OCI-LY7 (cell line): Measurements from ENCODE around the gene ME1. TPM values are rescaled to one million over a fixed set of nuclear protein-coding genes. Genes with fewer than 3 reads are reported as not detected.
A peak's percentile ranks its signal among the peaks of the same experiment; 100 is the strongest.
"Not testable (repeated sequence)": the region's sequence is repeated elsewhere in the genome, so short reads cannot be mapped to it uniquely, and the experiment has no call there.

Source experiments
- BruUV-seq: library from RNA; stranded (reverse); fragments of 400-500 nt; replicated peaks from 2 replicates; lab custom pipeline; 2021; lab: Mats Ljungman, UMichigan
- CTCF ChIA-PET: fragments of 300-600 bp; sonication (Branson Sonifier 250); formaldehyde crosslinking; loops from one replicate; lab custom pipeline; 2022; ENCODE audit warnings: antibody characterized with exemption; ENCODE audit not compliant: unreplicated experiment; lab: Charles Lee
- POLR2A ChIA-PET: fragments of 300-600 bp; sonication (Branson Sonifier 250); formaldehyde crosslinking; loops from one replicate; lab custom pipeline; 2022; ENCODE audit warnings: antibody characterized with exemption; lab: Charles Lee
- DNase-seq: peaks from one replicate; pipeline ENCODE4 v3.0.0-alpha.2; 2015; ENCODE audit warnings: low spot score
- H2AFZ ChIP-seq: fragments of 200-600 bp; sonication (generic), shearing (Covaris generic); 2 replicates; pipeline ENCODE4 v1.6.1; 2014; ENCODE audit warnings: mild to moderate bottlenecking, antibody characterized with exemption, low read length, moderate library complexity
- H3K27ac ChIP-seq: fragments of 200-600 bp; sonication (generic); 2 replicates; pipeline ENCODE4 v1.5.1; 2014; ENCODE audit warnings: mixed run types, low read depth, mild to moderate bottlenecking, moderate library complexity, low read length, inconsistent platforms; ENCODE audit not compliant: poor library complexity, severe bottlenecking
- H3K36me3 ChIP-seq: fragments of 200-600 bp; sonication (generic); 2 replicates; pipeline ENCODE4 v1.6.1; 2014; ENCODE audit warnings: mild to moderate bottlenecking, antibody characterized with exemption, low read length, moderate library complexity, mixed read lengths; ENCODE audit not compliant: insufficient read depth
- H3K4me1 ChIP-seq: fragments of 200-600 bp; sonication (generic); 2 replicates; pipeline ENCODE4 v1.5.1; 2014; ENCODE audit warnings: mild to moderate bottlenecking, low read length; ENCODE audit not compliant: insufficient read depth, poor library complexity, severe bottlenecking
- H3K4me2 ChIP-seq: fragments of 200-600 bp; sonication (generic); 2 replicates; pipeline ENCODE4 v1.6.1; 2014; ENCODE audit warnings: mild to moderate bottlenecking, low read length
- H3K4me3 ChIP-seq: fragments of 200-600 bp; sonication (generic); 2 replicates; pipeline ENCODE4 v1.5.1; 2014; ENCODE audit warnings: mild to moderate bottlenecking, low read depth, low read length; ENCODE audit not compliant: poor library complexity, severe bottlenecking
- H3K79me2 ChIP-seq: fragments of 200-600 bp; sonication (generic); 2 replicates; pipeline ENCODE4 v1.6.1; 2016; ENCODE audit warnings: low read depth, mild to moderate bottlenecking, low read length, moderate library complexity, mixed read lengths; ENCODE audit not compliant: insufficient read depth
- H3K9me2 ChIP-seq: fragments of 200-600 bp; sonication (generic); 2 replicates; pipeline ENCODE4 v1.6.1; 2016; ENCODE audit warnings: mild to moderate bottlenecking, low read length, mixed read lengths; ENCODE audit not compliant: insufficient read depth
- H3K9me3 ChIP-seq: fragments of 200-600 bp; sonication (generic); 2 replicates; pipeline ENCODE4 v1.6.1; 2014; ENCODE audit warnings: mild to moderate bottlenecking, mixed run types, low read length, mixed read lengths
- H4K20me1 ChIP-seq: fragments of 200-600 bp; sonication (generic); 2 replicates; pipeline ENCODE4 v1.6.1; 2014; ENCODE audit warnings: mild to moderate bottlenecking, antibody characterized with exemption, low read length, moderate library complexity, mixed read lengths; ENCODE audit not compliant: insufficient read depth
- CTCF ChIP-seq: fragments of 200-600 bp; sonication (generic); conservative IDR thresholded peaks from 2 replicates; pipeline ENCODE4 v1.5.1; 2014; ENCODE audit warnings: mild to moderate bottlenecking, antibody characterized with exemption, low read length, moderate library complexity, mixed read lengths
- EZH2phosphoT487 ChIP-seq: fragments of 200-600 bp; sonication (generic); IDR thresholded peaks from 2 replicates; pipeline ENCODE4 v1.6.1; 2018; ENCODE audit warnings: low read depth, borderline replicate concordance, mild to moderate bottlenecking, mixed run types, antibody characterized with exemption, low read length, moderate library complexity, mixed read lengths
- intact Hi-C: fragments of 100-400 bp; cut with micrococcal nuclease; formaldehyde crosslinking; loops from one replicate; pipeline ENCODE4 v1.10.0; 2022; ENCODE audit not compliant: unreplicated experiment
- total RNA-seq, 2 experiments: library from RNA; depleted of rRNA in 1 of 2; stranded (reverse); fragments of >200 nt in 1 of 2; shearing (Covaris generic) in 1 of 2; gene quantifications; 2 replicates each; pipeline ENCODE4 v1.2.3, GENCODE V29; 2014 to 2022

Gene ME1
- total RNA-seq, 2 experiments from 2014 or later, result not detected

- peaks cover 6% of the 10 kb centered on the region; the same call in 1 of the 2 replicates for H3K79me2 ChIP-seq
- CTCF ChIA-PET, result no interaction called here
- H2AFZ ChIP-seq, result peak overlapping the region; percentile 93
- intact Hi-C loops, result loop anchor here (5.0 to 10.0 kb wide), 2 partner anchors 672 to 945 kb away; partner anchors contain the start of gene IBTK
- peak overlapping the region; percentile 94 for H3K4me3 ChIP-seq
- TF ChIP-seq CTCF (no peak), EZH2phosphoT487 (no peak)
- DNase-seq, result no peak
- no TSS peak for BruUV-seq
- H3K9me3 ChIP-seq, result no peaks in the 10 kb centered on the region
- peaks cover 11% of the 10 kb centered on the region for H3K4me1 ChIP-seq
- H3K9me2 ChIP-seq, result no peaks in the 10 kb centered on the region
- H3K36me3 ChIP-seq, result peaks cover 28% of the 10 kb centered on the region; the same call in 1 of the 2 replicates
- H4K20me1 ChIP-seq, result 0 out of 2 replicates have a peak, but pooled peaks cover 8% of the 10 kb centered on the region
- H3K4me2 ChIP-seq, result peak overlapping the region; percentile 90
- no peak overlapping the region for H3K27ac ChIP-seq
- POLR2A ChIA-PET, result interaction anchor here (4.9 kb wide), 1 partner anchor 126 kb away, joined by 30 read pairs; the partner anchor contains the start of genes DOP1A and UBE3D
These were observed 238.4 kb downstream of the ME1 start for GRCh38 chr6:83192456-83192855.

GRCh38 chr6:83191974-83192373, 238.9 kb downstream of the ME1 start:
- intact Hi-C loops, result loop anchor here (5.0 to 10.0 kb wide), 2 partner anchors 673 to 945 kb away; partner anchors contain the start of gene IBTK
- Histone ChIP-seq H3K4me3 (peak overlapping the region; percentile 94), H3K36me3 (peaks cover 32% of the 10 kb centered on the region; the same call in 1 of the 2 replicates), H3K4me2 (peak overlapping the region; percentile 90), H3K4me1 (peaks cover 11% of the 10 kb centered on the region)
- H4K20me1 ChIP-seq, BruUV-seq, DNase-seq, H2AFZ ChIP-seq, CTCF ChIA-PET, H3K9me3 ChIP-seq, H3K79me2 ChIP-seq, H3K27ac ChIP-seq, H3K9me2 ChIP-seq: not testable (repeated sequence)
- POLR2A ChIA-PET, result interaction anchor here (0.7 to 4.9 kb wide), 2 partner anchors 37 to 126 kb away, joined by 15 to 30 read pairs; partner anchors contain the start of genes DOP1A and UBE3D

- H3K9me3 ChIP-seq, result no peaks in the 10 kb centered on the region
- H4K20me1 ChIP-seq, result 0 out of 2 replicates have a peak, but pooled peaks cover 8% of the 10 kb centered on the region
- intact Hi-C loops, result loop anchor here (5.0 to 10.0 kb wide), 2 partner anchors 674 to 943 kb away; partner anchors contain the start of gene IBTK
- H2AFZ ChIP-seq, result no peak overlapping the region
- POLR2A ChIA-PET, result interaction anchor here (0.7 to 2.9 kb wide), 4 partner anchors 12 to 179 kb away, joined by 3 to 8 read pairs (median 6); no protein-coding TSS in a partner anchor
- no peak for DNase-seq
- H3K4me1 ChIP-seq, result peaks cover 11% of the 10 kb centered on the region
- BruUV-seq, result no TSS peak
- H3K27ac ChIP-seq, result no peak overlapping the region
- CTCF ChIA-PET, result interaction anchor here (1.1 kb wide), 1 partner anchor 125 kb away, joined by 4 read pairs; the partner anchor contains the start of gene UBE3D
- peaks cover 6% of the 10 kb centered on the region; the same call in 1 of the 2 replicates for H3K79me2 ChIP-seq
- no peak overlapping the region for H3K4me2 ChIP-seq
- no peaks in the 10 kb centered on the region for H3K9me2 ChIP-seq
- TF ChIP-seq EZH2phosphoT487, result no peak
- TF ChIP-seq CTCF, result no peak
- no peak overlapping the region for H3K4me3 ChIP-seq
- peaks cover 42% of the 10 kb centered on the region for H3K36me3 ChIP-seq
These were observed 240.2 kb downstream of the ME1 start for GRCh38 chr6:83190626-83191025.
